Adipocyte (in vitro differentiated cells): Measurements from ENCODE around the gene ABHD8.

Experiments used
- DNase-seq: peaks from one replicate; pipeline ENCODE4 v3.0.0-alpha.2; 2015; ENCODE audit warnings: low read depth
- H3K27me3 ChIP-seq: replicated peaks from 2 replicates; pipeline ENCODE4 v1.7.0; 2013; ENCODE audit warnings: mild to moderate bottlenecking, low read length, moderate library complexity; ENCODE audit not compliant: control insufficient read depth, insufficient read depth
- H3K36me3 ChIP-seq: 2 replicates; pipeline ENCODE4 v1.7.0; 2013; ENCODE audit warnings: low read length, mild to moderate bottlenecking, moderate library complexity; ENCODE audit not compliant: control insufficient read depth, insufficient read depth, severe bottlenecking
- H3K4me1 ChIP-seq: 2 replicates; pipeline ENCODE4 v1.7.0; 2013; ENCODE audit warnings: mild to moderate bottlenecking, low read length, moderate library complexity; ENCODE audit not compliant: control insufficient read depth, insufficient read depth
- H3K4me3 ChIP-seq: 2 replicates; pipeline ENCODE4 v1.7.0; 2013; ENCODE audit warnings: mild to moderate bottlenecking, low read length, moderate library complexity
- H3K9ac ChIP-seq: 2 replicates; pipeline ENCODE4 v1.7.0; 2013; ENCODE audit warnings: mild to moderate bottlenecking, low read length, moderate library complexity
- H3K9me3 ChIP-seq: 2 replicates; pipeline ENCODE4 v1.7.0; 2013; ENCODE audit warnings: mild to moderate bottlenecking, low read length, moderate library complexity; ENCODE audit not compliant: control insufficient read depth

ABHD8 gene

DNA sequence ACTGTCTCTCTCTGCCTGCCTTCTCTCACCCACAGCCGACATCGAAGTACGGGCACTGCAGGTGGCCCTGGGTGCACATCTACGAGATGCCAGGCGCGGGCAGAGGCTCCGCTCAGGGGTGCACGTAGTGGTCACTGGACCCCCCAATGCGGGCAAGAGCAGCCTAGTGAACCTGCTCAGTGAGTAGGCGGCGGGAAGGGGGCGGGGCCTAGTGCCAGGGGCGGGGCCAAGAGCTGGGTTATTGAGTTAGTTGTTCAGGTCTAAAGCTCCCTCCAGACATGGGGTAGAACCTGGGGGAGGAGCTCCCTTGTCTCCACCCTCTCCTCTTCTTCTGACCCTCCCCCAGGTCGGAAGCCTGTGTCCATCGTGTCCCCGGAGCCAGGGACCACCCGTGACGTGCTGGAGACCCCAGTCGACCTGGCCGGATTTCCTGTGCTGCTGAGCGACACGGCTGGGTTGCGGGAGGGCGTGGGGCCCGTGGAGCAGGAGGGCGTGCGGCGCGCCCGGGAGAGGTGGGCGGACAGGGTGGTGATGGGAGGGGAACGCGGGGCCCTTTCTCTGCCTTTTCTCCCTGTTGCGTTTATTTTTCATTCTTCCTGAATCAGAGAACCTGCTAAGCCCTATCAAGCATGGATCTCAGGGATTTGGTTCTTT is 36.0 kb upstream of the ABHD8 start:
- no peaks in the 10 kb centered on the region for H3K27me3 ChIP-seq
- H3K4me3 ChIP-seq, result no peak overlapping the region
- no peak for DNase-seq
- no peak overlapping the region for H3K9ac ChIP-seq
- H3K9me3 ChIP-seq, result no peaks in the 10 kb centered on the region
- H3K4me1 ChIP-seq, result peaks cover 16% of the 10 kb centered on the region
- H3K36me3 ChIP-seq, result peaks cover 4% of the 10 kb centered on the region

DNA sequence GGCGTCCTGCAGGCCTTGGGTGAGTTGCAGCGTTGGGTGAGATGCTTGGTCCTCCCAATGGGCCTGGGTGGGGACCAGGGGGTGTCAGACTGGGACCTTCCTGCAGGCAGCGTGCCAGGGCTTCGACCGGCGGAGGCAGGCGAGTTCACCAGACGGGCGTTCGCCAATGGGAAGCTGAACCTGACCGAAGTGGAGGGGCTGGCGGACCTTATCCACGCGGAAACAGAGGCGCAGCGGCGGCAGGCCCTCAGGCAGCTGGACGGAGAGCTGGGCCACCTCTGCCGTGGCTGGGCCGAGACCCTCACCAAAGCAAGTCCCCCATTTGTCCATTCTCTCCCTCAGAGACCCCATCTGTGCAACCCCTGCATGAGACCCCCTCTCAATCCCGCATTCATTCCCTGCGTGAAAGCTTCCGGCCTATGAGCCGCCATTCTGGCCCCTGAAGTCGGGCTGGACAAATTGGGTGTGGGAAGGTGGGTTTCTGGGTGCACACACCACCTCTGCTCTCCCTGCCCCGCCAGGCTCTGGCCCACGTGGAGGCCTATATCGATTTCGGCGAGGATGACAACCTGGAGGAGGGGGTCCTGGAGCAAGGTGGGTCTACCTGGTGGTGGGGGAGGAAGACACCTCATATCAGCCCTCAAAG is 35.3 kb upstream of the ABHD8 start:
- H3K9ac ChIP-seq, result peak overlapping the region; percentile 94
- no peaks in the 10 kb centered on the region for H3K9me3 ChIP-seq
- DNase-seq, result no peak
- no peaks in the 10 kb centered on the region for H3K27me3 ChIP-seq
- H3K36me3 ChIP-seq, result peaks cover 4% of the 10 kb centered on the region
- H3K4me3 ChIP-seq, result peak overlapping the region; percentile 97
- peaks cover 16% of the 10 kb centered on the region for H3K4me1 ChIP-seq

DNA sequence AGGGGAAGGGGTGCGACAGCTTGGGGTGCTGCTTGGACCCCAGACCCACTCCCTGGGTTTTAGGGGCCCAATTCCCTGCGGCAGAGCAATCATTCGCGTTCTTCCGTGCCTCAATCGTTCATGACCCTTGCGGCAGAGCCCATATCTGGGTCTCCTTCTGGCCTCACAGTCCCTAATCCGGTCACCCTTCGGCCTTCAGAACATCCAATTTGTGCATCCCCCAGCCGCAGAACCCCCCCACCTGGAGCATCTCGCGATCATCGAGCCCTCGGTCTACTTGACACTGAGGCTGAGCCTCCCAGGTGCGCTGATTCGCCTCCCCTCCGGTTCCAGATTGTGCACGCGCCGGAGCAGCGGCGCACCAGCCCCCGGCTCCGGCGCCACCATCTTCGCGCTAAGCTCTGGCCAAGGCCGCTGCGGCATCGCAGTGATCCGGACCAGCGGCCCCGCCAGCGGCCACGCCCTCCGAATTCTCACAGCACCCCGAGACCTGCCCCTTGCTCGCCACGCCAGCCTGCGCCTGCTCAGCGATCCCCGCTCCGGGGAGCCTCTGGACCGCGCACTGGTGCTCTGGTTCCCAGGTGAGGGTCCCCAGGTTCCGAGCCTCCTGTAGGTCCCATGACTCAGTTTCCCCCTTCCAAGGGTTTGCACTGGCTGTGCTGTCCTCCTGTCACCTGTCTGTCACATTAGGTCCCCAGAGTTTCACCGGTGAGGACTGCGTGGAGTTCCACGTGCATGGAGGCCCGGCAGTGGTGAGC is 34.6 kb upstream of the ABHD8 start:
- H3K4me1 ChIP-seq, result peaks cover 16% of the 10 kb centered on the region
- H3K9ac ChIP-seq, result peak overlapping the region; percentile 94
- H3K27me3 ChIP-seq, result no peaks in the 10 kb centered on the region
- peaks cover 4% of the 10 kb centered on the region for H3K36me3 ChIP-seq
- H3K9me3 ChIP-seq, result no peaks in the 10 kb centered on the region
- peak; percentile 40 for DNase-seq
- peak overlapping the region; percentile 97 for H3K4me3 ChIP-seq

DNA sequence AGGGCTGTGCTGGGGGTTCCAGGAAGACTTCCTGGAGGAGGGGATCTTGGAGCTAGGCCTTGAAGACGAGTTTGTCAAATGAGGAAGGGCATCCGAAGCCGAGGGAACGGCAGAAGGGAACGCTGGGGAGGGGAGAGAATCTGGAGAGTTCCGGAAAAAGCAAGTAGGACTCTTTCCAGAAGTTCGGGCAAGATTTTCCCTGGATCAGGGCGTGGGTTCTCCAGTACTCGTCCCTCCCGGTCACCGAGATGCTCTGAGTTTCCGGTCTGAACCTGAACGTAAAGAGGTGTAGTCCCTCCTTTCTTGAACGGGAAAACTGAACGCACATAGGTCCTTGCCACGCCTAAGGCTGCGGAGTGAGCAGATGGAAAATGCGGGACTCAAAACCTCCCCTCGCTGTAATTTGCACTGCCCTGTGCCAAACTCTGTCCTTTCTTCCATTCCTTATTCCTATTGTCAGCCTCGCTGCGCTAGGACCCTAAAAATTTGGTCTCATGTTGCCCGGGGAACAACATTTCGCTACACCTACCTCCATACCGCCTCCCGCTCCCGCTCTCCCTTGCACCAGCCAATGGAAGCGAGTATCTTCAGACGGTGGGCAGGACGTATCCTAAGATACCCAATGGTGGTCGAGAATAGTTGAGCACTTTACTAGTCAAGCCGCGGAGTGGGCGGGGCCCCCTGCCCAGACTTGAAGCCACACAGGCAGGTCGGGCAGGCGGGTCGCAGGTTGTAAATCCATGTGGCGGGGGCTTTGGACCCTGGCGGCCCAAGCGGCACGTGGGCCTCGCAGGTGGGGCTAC is 33.8 kb upstream of the ABHD8 start, which contains the start of gene GTPBP3:
GTPBP3 (plus strand) TSS at position 682 of the 803 bp plus-strand sequence; CDS start at position 741, 59 bp downstream.
- peak; percentile 99 for DNase-seq
- Histone ChIP-seq H3K4me1 (peaks cover 16% of the 10 kb centered on the region), H3K4me3 (peak within 1 kb of the TSS; percentile 97)

DNA sequence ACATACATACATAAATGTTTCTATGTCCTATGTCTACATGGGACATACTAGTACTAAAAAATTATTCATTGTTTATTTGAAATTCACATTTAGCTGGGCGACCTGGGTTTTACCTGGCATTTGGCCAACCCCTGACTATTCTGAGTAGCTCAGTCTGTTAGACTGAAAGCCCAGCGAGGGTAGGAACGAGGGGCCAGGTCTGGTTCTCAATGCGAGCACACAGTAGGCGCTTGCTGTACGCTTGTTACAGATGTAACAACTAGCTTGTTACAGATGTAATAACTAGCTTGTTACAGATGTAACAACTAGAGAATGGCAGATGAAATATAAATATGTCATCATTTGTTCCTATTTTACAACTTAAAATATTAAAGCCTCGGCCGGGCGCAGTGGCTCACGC is 32.4 kb upstream of the ABHD8 start:
- Histone ChIP-seq H3K36me3 (no peaks in the 10 kb centered on the region), H3K4me3 (peak overlapping the region; percentile 88), H3K9me3 (no peaks in the 10 kb centered on the region), H3K27me3 (no peaks in the 10 kb centered on the region), H3K9ac (peak overlapping the region; percentile 89), H3K4me1 (peaks cover 16% of the 10 kb centered on the region)
- DNase-seq, result no peak

More for the DNA sequence above, 33.8 kb upstream of the ABHD8 start, which contains the start of gene GTPBP3:
- no peaks in the 10 kb centered on the region for H3K9me3 ChIP-seq
- H3K27me3 ChIP-seq, result no peaks in the 10 kb centered on the region
- peak within 1 kb of the TSS; percentile 94 for H3K9ac ChIP-seq
- H3K36me3 ChIP-seq, result peaks cover 4% of the 10 kb centered on the region

DNA sequence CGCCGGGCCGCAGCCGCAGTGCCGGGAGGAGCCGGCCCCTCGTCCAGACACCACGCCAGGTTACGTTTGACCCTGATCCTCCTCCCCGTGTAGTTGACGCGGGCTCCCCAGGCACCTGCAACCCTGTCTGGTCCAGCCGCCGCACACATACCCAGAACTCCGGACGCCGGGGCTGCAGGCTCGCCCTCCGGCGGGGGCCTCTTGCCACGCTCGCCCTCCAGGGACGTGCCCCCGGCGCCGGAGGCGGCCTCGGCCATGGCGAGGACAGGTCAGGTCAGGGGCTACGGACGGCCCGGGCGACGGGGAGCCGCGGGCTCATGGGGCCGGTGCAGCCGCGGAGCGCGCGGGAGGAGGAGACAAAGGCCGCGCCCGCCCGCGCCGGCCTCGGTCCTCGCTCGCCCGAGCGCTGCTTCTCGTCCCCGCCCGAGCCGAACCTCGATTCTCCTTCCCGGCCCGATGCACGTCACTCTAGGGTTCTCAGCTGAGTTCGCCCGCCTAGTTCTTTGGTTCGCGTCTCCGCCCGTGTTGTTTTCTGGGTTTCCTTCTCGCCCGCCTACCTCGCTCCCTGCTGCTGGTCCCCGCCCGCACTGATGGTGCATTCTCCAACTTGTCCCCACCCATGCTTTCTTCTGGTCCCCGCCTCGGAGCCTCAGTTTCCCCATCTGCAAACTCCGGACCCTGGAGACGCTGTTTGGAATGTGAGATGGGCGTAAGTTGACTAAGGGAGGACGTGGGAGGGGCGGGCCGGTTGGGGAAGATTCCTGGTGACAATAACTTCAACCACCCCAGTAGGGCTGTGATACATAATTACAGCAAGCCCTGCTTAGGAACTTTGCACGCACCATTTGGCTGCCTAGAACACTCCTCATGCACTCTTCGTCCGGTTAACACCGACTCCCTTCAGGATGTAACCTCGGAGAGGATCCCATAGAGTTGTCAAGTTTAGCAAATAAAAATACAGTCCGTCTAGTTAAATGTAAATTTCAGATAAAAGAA is 31.5 kb upstream of the ABHD8 start, which contains the start of gene ANO8:
ANO8 (minus strand) TSS at position 442 of the 996 bp plus-strand sequence; CDS start at position 257, 185 bp downstream.
- peaks cover 16% of the 10 kb centered on the region for H3K4me1 ChIP-seq
- peak within 1 kb of the TSS; percentile 89 for H3K9ac ChIP-seq
- DNase-seq, result peak; percentile 99
- H3K36me3 ChIP-seq, result no peaks in the 10 kb centered on the region
- H3K27me3 ChIP-seq, result no peaks in the 10 kb centered on the region
- H3K9me3 ChIP-seq, result no peaks in the 10 kb centered on the region
- peak within 1 kb of the TSS; percentile 88 for H3K4me3 ChIP-seq

DNA sequence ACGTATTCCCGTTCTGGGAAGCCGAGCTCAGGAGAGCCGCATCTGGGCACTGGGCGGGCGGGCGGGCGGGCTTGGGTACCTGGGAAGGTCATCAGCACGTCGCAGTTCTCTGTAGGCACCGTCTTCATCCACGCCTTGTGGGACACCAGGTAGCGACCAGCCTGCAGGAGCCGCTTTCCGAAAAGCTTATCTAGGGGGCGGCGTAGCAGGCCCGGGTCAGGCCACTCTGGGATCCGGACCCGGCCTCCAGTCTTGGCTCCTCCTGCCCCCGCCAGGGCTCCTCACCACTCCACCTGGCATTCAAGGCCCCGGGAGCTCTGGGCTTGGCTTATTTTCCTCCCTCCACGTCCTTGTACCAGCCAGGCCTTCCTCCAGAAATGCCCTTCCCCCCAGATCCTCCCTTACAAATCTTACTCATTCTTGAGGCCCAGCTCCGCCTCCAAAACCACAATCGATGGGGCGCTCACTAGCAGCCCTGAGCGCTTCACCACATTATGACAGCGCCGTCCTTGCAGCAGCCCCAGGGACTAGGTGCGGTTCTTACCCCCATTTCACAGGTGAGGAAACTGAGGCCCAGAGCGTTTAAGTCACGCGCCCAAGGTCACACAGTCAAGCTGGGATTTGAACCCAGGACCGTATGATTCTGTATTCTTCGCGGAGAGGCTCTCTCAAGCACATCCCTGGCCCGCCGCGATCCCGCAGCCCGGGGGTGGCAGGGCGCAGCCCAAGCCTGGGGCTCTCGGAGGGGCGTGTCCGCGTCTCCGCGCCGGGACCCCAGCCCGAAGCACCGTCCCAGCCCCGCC is 30.6 kb upstream of the ABHD8 start:
- Histone ChIP-seq H3K9me3 (no peaks in the 10 kb centered on the region), H3K36me3 (no peaks in the 10 kb centered on the region), H3K9ac (peak overlapping the region; percentile 89), H3K27me3 (no peaks in the 10 kb centered on the region), H3K4me1 (peaks cover 16% of the 10 kb centered on the region), H3K4me3 (peak overlapping the region; percentile 88)
- DNase-seq, result peak; percentile 65

DNA sequence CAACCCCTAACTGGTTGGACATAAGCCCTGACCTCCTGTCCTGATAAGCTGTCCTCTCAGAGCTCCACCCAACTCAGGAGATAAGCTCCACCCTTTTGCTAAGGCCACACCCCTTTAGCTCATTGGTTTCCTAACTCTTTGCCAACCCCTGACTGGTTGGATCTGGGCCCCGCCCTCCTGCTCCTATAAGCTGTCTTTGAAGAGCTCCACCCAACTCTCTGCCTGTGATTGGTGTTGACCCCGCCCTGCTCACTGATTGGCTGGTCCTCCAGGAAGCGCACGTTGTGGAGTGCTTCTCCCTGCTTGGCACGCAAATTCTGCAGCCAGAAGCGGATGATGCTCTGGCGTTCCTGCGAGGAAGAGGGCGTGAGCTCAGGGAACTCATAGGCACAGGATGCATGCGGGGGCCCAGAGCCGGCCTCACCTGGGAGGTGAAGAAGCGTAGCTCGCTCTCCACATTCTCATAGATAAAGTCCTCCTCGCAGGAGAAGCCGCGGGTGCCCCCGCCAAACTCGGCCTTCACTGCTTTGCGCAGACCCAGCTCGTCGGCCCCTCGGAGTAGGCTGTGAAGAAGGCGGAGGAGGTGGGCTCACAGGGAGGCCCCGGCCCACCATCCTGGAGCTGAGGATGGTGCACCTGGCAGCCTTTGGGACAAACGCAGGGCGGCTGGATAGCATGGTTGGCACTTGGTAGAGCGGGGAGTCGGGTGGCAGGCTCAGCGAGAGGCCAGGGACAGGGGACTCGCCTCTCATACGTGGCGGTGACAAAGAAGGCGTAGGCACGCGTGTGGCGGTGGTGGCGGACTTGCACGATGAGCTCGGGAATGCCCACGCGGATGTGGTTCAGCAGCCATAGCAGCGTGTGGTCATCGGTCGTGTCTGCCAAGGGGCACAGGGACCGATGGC is 29.7 kb upstream of the ABHD8 start:
- peak; percentile 39 for DNase-seq
- no peaks in the 10 kb centered on the region for H3K9me3 ChIP-seq
- peaks cover 10% of the 10 kb centered on the region for H3K4me1 ChIP-seq
- H3K27me3 ChIP-seq, result no peaks in the 10 kb centered on the region
- H3K9ac ChIP-seq, result no peak overlapping the region
- no peaks in the 10 kb centered on the region for H3K36me3 ChIP-seq
- no peak overlapping the region for H3K4me3 ChIP-seq

DNA sequence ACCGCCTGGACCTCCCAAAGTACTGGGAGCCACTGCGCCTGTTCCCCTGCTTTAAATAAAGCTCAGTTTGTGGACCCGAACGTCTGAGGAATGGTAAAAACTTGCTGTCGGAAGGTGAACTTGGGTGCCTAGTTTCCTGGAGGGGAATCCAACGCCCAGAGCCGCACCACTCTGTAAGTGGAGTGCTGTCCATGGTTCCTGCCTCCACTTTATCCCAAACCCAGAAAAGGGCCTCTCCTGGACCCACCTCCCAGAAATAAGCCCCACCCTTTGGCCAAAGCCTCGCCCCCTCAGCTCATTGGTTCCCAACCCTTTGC is 29.1 kb upstream of the ABHD8 start:
- Histone ChIP-seq H3K4me1 (peaks cover 6% of the 10 kb centered on the region), H3K4me3 (no peak overlapping the region), H3K9me3 (no peaks in the 10 kb centered on the region), H3K27me3 (no peaks in the 10 kb centered on the region), H3K36me3 (no peaks in the 10 kb centered on the region), H3K9ac (no peak overlapping the region)
- no peak for DNase-seq
